ENCODE data around the gene KIAA1671.

DNA sequence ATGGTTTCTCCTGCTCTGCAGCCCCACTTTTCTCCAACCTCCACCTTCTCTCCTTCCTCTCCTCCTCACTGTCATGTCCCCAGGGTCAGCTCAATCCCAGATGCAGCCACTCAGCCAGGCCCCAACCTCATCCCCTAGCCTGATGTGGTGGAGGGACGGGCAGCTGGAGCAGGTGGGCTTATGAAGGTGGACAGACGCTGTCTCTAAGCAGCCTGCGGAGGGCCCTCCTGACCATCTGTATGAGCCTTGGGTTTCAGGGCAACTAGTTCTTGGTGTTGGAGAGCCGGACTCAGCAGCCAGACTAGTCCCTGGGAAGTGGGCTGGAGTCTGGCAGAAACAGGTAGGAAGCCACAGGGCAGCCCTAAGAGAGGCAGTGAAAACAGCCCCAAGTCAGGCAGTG, 285.0 kb downstream of the KIAA1671 start:
- TF ChIP-seq, protein P1, sequence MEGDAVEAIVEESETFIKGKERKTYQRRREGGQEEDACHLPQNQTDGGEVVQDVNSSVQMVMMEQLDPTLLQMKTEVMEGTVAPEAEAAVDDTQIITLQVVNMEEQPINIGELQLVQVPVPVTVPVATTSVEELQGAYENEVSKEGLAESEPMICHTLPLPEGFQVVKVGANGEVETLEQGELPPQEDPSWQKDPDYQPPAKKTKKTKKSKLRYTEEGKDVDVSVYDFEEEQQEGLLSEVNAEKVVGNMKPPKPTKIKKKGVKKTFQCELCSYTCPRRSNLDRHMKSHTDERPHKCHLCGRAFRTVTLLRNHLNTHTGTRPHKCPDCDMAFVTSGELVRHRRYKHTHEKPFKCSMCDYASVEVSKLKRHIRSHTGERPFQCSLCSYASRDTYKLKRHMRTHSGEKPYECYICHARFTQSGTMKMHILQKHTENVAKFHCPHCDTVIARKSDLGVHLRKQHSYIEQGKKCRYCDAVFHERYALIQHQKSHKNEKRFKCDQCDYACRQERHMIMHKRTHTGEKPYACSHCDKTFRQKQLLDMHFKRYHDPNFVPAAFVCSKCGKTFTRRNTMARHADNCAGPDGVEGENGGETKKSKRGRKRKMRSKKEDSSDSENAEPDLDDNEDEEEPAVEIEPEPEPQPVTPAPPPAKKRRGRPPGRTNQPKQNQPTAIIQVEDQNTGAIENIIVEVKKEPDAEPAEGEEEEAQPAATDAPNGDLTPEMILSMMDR (IDR thresholded peaks at IDR 0.05): no peak
- TF ChIP-seq POLR2AphosphoS5 (IDR thresholded peaks at IDR 0.05) (no peak), POLR2A (IDR thresholded peaks at IDR 0.05) (no peak)
